ENCODE data around the gene KTN1.
A peak's percentile ranks its signal among the peaks of the same experiment; 100 is the strongest.

Gene KTN1

GRCh38 chr14:55571125-55571889 lies 8.7 kb upstream of the KTN1 start:
- no peak for DNase-seq (ENCODE audit: low spot score)

GRCh38 chr14:55572578-55572977 lies 7.4 kb upstream of the KTN1 start:
- no peak for DNase-seq (ENCODE audit: low spot score)

GRCh38 chr14:55574988-55575387 lies 5.0 kb upstream of the KTN1 start:
- DNase-seq (ENCODE audit: low spot score), result no peak

GRCh38 chr14:55577229-55577628 lies 2.8 kb upstream of the KTN1 start:
- DNase-seq (ENCODE audit: low spot score), result no peak

GRCh38 chr14:55578511-55578910 lies 1.5 kb upstream of the KTN1 start:
- DNase-seq (ENCODE audit: low spot score), result peak; percentile 15

GRCh38 chr14:55580470-55581341 lies 699 bp downstream of the KTN1 start:
- DNase-seq (ENCODE audit: low spot score), result peak; percentile 30

- no peak for DNase-seq (ENCODE audit: low spot score)
Observed at GRCh38 chr14:55581342-55581771, 1.4 kb downstream of the KTN1 start.

- no peak for DNase-seq (ENCODE audit: low spot score)
Observed at GRCh38 chr14:55582746-55583145, 2.7 kb downstream of the KTN1 start.

- peak; percentile 82 for DNase-seq (ENCODE audit: low spot score)
Observed at GRCh38 chr14:55583942-55584468, 4.0 kb downstream of the KTN1 start.

GRCh38 chr14:55585854-55586253 lies 5.8 kb downstream of the KTN1 start:
- DNase-seq (ENCODE audit: low spot score), result no peak

GRCh38 chr14:55586411-55586810 lies 6.4 kb downstream of the KTN1 start:
- DNase-seq (ENCODE audit: low spot score), result no peak

- DNase-seq (ENCODE audit: low spot score), result no peak
Observed at GRCh38 chr14:55587847-55588246, 7.8 kb downstream of the KTN1 start.

- DNase-seq (ENCODE audit: low spot score), result no peak
Observed at GRCh38 chr14:55588259-55588699, 8.3 kb downstream of the KTN1 start.

- DNase-seq (ENCODE audit: low spot score), result no peak
Observed at GRCh38 chr14:55589171-55589570, 9.2 kb downstream of the KTN1 start.

- DNase-seq (ENCODE audit: low spot score), result no peak
Observed at GRCh38 chr14:55592436-55592835, 12.4 kb downstream of the KTN1 start.

GRCh38 chr14:55593698-55594097 lies 13.7 kb downstream of the KTN1 start:
- DNase-seq (ENCODE audit: low spot score), result no peak

- DNase-seq (ENCODE audit: low spot score), result no peak
Observed at GRCh38 chr14:55599250-55599879, 19.4 kb downstream of the KTN1 start.

GRCh38 chr14:55600784-55601561 lies 21.0 kb downstream of the KTN1 start:
- DNase-seq (ENCODE audit: low spot score), result no peak

- no peak for DNase-seq (ENCODE audit: low spot score)
Observed at GRCh38 chr14:55603401-55603953, 23.5 kb downstream of the KTN1 start.

GRCh38 chr14:55604488-55604887 lies 24.5 kb downstream of the KTN1 start:
- DNase-seq (ENCODE audit: low spot score), result no peak

- DNase-seq (ENCODE audit: low spot score), result no peak
Observed at GRCh38 chr14:55604900-55605418, 25.0 kb downstream of the KTN1 start.

All from SK-N-DZ (cell line).